HCT116 (cell line): ENCODE data around the gene TRMT2A. TPM values are rescaled to one million over a fixed set of nuclear protein-coding genes. Genes with fewer than 3 reads are reported as not detected.
A peak's percentile ranks its signal among the peaks of the same experiment; 100 is the strongest.

Source experiments
- ATAC-seq: fragments of 200-7000 bp; cut with Tn5 transposase; 2 replicates; pipeline ENCODE4 v1.9.1; 2020; ENCODE audit warnings: mild to moderate bottlenecking, moderate library complexity
- BruUV-seq: library from RNA; stranded (reverse); fragments of 400-500 nt; replicated peaks from 2 replicates; lab custom pipeline; 2021; lab: Mats Ljungman, UMichigan
- CTCF ChIA-PET: fragments of 300-600 bp; sonication (Branson Sonifier 250); formaldehyde crosslinking; loops from one replicate; lab custom pipeline; 2021; ENCODE audit warnings: antibody characterized with exemption; lab: Charles Lee
- POLR2A ChIA-PET: fragments of 300-600, 350-600 bp; sonication (Branson Sonifier 250); formaldehyde crosslinking; loops from one replicate; lab custom pipeline; 2021; ENCODE audit warnings: antibody characterized with exemption; lab: Charles Lee
- RAD21 ChIA-PET, 2 experiments: fragments of 300-600 bp; sonication (Branson Sonifier 250); formaldehyde crosslinking; loops; one replicate each; lab custom pipeline; 2023; ENCODE audit warnings: low total read pairs in 2 of 2; ENCODE audit not compliant: uncharacterized antibody in 2 of 2, unreplicated experiment in 2 of 2, low non-redundant PET in 1 of 2; lab: Charles Lee
- DNase-seq: peaks from one replicate; pipeline ENCODE4 v3.0.0-alpha.2; 2010; ENCODE audit warnings: low read depth, low spot score
- H2AFZ ChIP-seq: fragments of 200-600 bp; shearing (Covaris generic), sonication (generic); 2 replicates; pipeline ENCODE4 v1.6.1; 2017; ENCODE audit warnings: low read depth, mixed run types, mixed read lengths, antibody characterized with exemption, low read length; ENCODE audit not compliant: poor library complexity, severe bottlenecking
- H3K27ac ChIP-seq: 2 replicates; pipeline ENCODE4 v1.5.1; 2012; ENCODE audit warnings: low read depth, low read length
- H3K27me3 ChIP-seq: fragments of 200-600 bp; sonication (generic); 2 replicates; pipeline ENCODE4 v1.6.1; 2016; ENCODE audit warnings: mixed run types, low read length, mixed read lengths; ENCODE audit not compliant: insufficient read depth
- H3K36me3 ChIP-seq, 2 experiments: fragments of 200-500 bp in 1 of 2; fragments of 200-600 bp in 1 of 2; sonication (Bioruptor generic) in 1 of 2; sonication (generic) in 1 of 2; 2 replicates each; pipeline versions ENCODE4 v1.5.1 to v1.6.1; 2014 to 2016; ENCODE audit warnings: low read length in 2 of 2, inconsistent platforms in 1 of 2, mixed read lengths in 1 of 2, mixed run types in 1 of 2; ENCODE audit not compliant: insufficient read depth in 2 of 2, control insufficient read depth in 1 of 2
- H3K4me1 ChIP-seq, 2 experiments: fragments of 200-600 bp in 1 of 2; sonication (generic) in 1 of 2; 2 replicates each; pipeline versions ENCODE4 v1.5.1 to v1.6.1; 2012 to 2017; ENCODE audit warnings: low read length in 2 of 2, inconsistent platforms in 1 of 2, mild to moderate bottlenecking in 1 of 2, mixed read lengths in 1 of 2, mixed run types in 1 of 2, moderate library complexity in 1 of 2; ENCODE audit not compliant: insufficient read depth in 2 of 2, control insufficient read depth in 1 of 2
- H3K4me2 ChIP-seq: fragments of 200-600 bp; sonication (generic); 2 replicates; pipeline ENCODE4 v1.6.1; 2017; ENCODE audit warnings: mixed run types, low read length, mixed read lengths
- H3K4me3 ChIP-seq, 2 experiments: fragments of 200-600 bp in 1 of 2; sonication (generic) in 1 of 2; replicated peaks in 1 of 2; 2 replicates each; pipeline ENCODE4 v1.5.1; 2011 to 2016; ENCODE audit warnings: low read length in 2 of 2, control low read depth in 1 of 2, low read depth in 1 of 2, mild to moderate bottlenecking in 1 of 2, mixed read lengths in 1 of 2, mixed run types in 1 of 2
- H3K79me2 ChIP-seq: fragments of 200-600 bp; sonication (generic); 2 replicates; pipeline ENCODE4 v1.6.1; 2017; ENCODE audit warnings: mild to moderate bottlenecking, mixed run types, low read length, moderate library complexity, mixed read lengths; ENCODE audit not compliant: insufficient read depth
- H3K9ac ChIP-seq: fragments of 200-600 bp; sonication (generic); 2 replicates; pipeline ENCODE4 v1.6.1; 2016; ENCODE audit warnings: low read length, mixed read lengths
- H3K9me2 ChIP-seq: fragments of 200-600 bp; sonication (generic), shearing (Covaris generic); 2 replicates; pipeline ENCODE4 v1.6.1; 2017; ENCODE audit warnings: mixed run types, mild to moderate bottlenecking, moderate library complexity; ENCODE audit not compliant: insufficient read depth
- H3K9me3 ChIP-seq, 2 experiments: fragments of 200-500 bp in 1 of 2; fragments of 200-600 bp in 1 of 2; sonication (Bioruptor generic) in 1 of 2; sonication (generic) in 1 of 2; 2 replicates each; pipeline ENCODE4 v1.6.1; 2014 to 2017; ENCODE audit warnings: low read length in 2 of 2, mixed read lengths in 2 of 2, inconsistent platforms in 1 of 2, low read depth in 1 of 2, mild to moderate bottlenecking in 1 of 2, mixed run types in 1 of 2, moderate library complexity in 1 of 2; ENCODE audit not compliant: control insufficient read depth in 1 of 2, insufficient read depth in 1 of 2
- H4K20me1 ChIP-seq: fragments of 200-600 bp; sonication (generic), shearing (Covaris generic); 2 replicates; pipeline ENCODE4 v1.6.1; 2017; ENCODE audit warnings: mixed run types, mild to moderate bottlenecking, moderate library complexity; ENCODE audit not compliant: insufficient read depth
- ATF3 ChIP-seq: IDR thresholded peaks from 2 replicates; pipeline ENCODE4 v1.6.1; 2012
- CTCF ChIP-seq, 3 experiments: fragments of 200-600 bp in 1 of 3; sonication (generic) in 1 of 3; IDR thresholded peaks in 2 of 3; conservative IDR thresholded peaks in 1 of 3; 2 replicates each; pipeline ENCODE4 v1.5.1; 2012 to 2017; ENCODE audit warnings: low read depth in 2 of 3, low read length in 2 of 3, antibody characterized with exemption in 1 of 3, borderline replicate concordance in 1 of 3, control low read depth in 1 of 3, mild to moderate bottlenecking in 1 of 3, mixed read lengths in 1 of 3, mixed run types in 1 of 3, moderate library complexity in 1 of 3; ENCODE audit not compliant: insufficient read depth in 1 of 3
- EGR1 ChIP-seq: IDR thresholded peaks from 2 replicates; pipeline ENCODE4 v1.6.1; 2012; ENCODE audit warnings: low read depth
- FOSL1 ChIP-seq: IDR thresholded peaks from 2 replicates; pipeline ENCODE4 v1.6.1; 2012; ENCODE audit warnings: low read depth
- JUND ChIP-seq: IDR thresholded peaks from 2 replicates; pipeline ENCODE4 v1.6.1; 2012
- RAD21 ChIP-seq: IDR thresholded peaks from 2 replicates; pipeline ENCODE4 v1.6.1; 2012; ENCODE audit warnings: low read depth, mild to moderate bottlenecking
- SP1 ChIP-seq: IDR thresholded peaks from 2 replicates; pipeline ENCODE4 v1.6.1; 2012; ENCODE audit warnings: low read depth
- TCF7L2 ChIP-seq: IDR thresholded peaks from 2 replicates; pipeline ENCODE4 v1.7.0; 2011; ENCODE audit warnings: borderline replicate concordance, inconsistent platforms; ENCODE audit not compliant: insufficient read depth, insufficient read length; ENCODE audit errors: extremely low read depth
- YY1 ChIP-seq: IDR thresholded peaks from 2 replicates; pipeline ENCODE4 v1.6.1; 2011; ENCODE audit warnings: low read length, low read depth, moderate library complexity, mild to moderate bottlenecking; ENCODE audit not compliant: insufficient replicate concordance; ENCODE audit errors: extremely low read depth
- intact Hi-C: fragments of 100-400 bp; cut with micrococcal nuclease; formaldehyde crosslinking; loops from 2 replicates; pipeline ENCODE4 v1.10.0; 2022
- total RNA-seq: library from RNA; stranded (reverse); gene quantifications from one replicate; pipeline ENCODE4 v1.2.1, GENCODE V29; 2021; ENCODE audit not compliant: unreplicated experiment
- TF ChIP-seq, protein P1 (sequence below): IDR thresholded peaks from 2 replicates; pipeline ENCODE4 v1.6.1; 2012

Gene TRMT2A
- total RNA-seq, 1 experiment from 2014 or later: 67.3 TPM

- H3K9ac ChIP-seq: peak overlapping the region; percentile 40; the same call in 1 of the 2 replicates
- intact Hi-C loops: no loop called here
- ChIA-PET CTCF (interaction anchor here (0.8 kb wide), 1 partner anchor 13 kb away, joined by 3 read pairs; no protein-coding TSS in a partner anchor), POLR2A (interaction anchor here (0.6 to 0.8 kb wide), 2 partner anchors 18 to 78 kb away, joined by 3 to 4 read pairs; no protein-coding TSS in a partner anchor), RAD21 (no interaction called here)
- no peaks in the 10 kb centered on the region for H3K9me3 ChIP-seq
- no peaks in the 10 kb centered on the region for H3K36me3 ChIP-seq
- no peaks in the 10 kb centered on the region for H3K9me2 ChIP-seq
- no peaks in the 10 kb centered on the region for H3K27me3 ChIP-seq
- TF ChIP-seq SP1: no peak
- TF ChIP-seq, protein P1, sequence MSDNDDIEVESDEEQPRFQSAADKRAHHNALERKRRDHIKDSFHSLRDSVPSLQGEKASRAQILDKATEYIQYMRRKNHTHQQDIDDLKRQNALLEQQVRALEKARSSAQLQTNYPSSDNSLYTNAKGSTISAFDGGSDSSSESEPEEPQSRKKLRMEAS: no peak
- no peak for TF ChIP-seq YY1
- no peak for TF ChIP-seq TCF7L2
- TF ChIP-seq EGR1: peak; percentile 47; the same call in 1 of the 2 replicates
- 0 out of 2 replicates have a peak, but pooled peaks have one; percentile 17 for TF ChIP-seq JUND
- TF ChIP-seq FOSL1: peak; percentile 37; the same call in 1 of the 2 replicates
- TF ChIP-seq RAD21: no peak
- peak; percentile 29 for DNase-seq
- no peak overlapping the region for H2AFZ ChIP-seq
- peak overlapping the region; percentile 54 for H3K27ac ChIP-seq
- peak; percentile 60; the same call in 1 of the 2 replicates for ATAC-seq
- peaks cover 4 to 26% of the 10 kb centered on the region in 2 experiments for H3K4me1 ChIP-seq
- H3K4me3 ChIP-seq: no peak overlapping the region
- H3K79me2 ChIP-seq: no peaks in the 10 kb centered on the region
- H4K20me1 ChIP-seq: no peaks in the 10 kb centered on the region
- H3K4me2 ChIP-seq: peak overlapping the region; percentile 66
- BruUV-seq: no TSS peak
These were observed 54.3 kb downstream of the TRMT2A start for GRCh38 chr22:20062766-20063083.

GRCh38 chr22:20062043-20062765 lies 54.8 kb downstream of the TRMT2A start:
- TF ChIP-seq ATF3 (no peak), SP1 (no peak), JUND (no peak), CTCF (IDR thresholded peaks at IDR 0.05 in 2 of 3, conservative IDR thresholded peaks at IDR 0.05 in 1 of 3; ENCODE audit: borderline replicate concordance in 1 of 3, insufficient read depth in 1 of 3, low read depth in 2 of 3, low read length in 2 of 3) (no peak), TCF7L2 (no peak)
- RAD21 ChIA-PET: interaction anchor here in 1 of 2 experiments (0.6 kb wide), 1 partner anchor 16 kb away, joined by 3 read pairs; no protein-coding TSS in a partner anchor
- BruUV-seq: no TSS peak
- H3K36me3 ChIP-seq: no peaks in the 10 kb centered on the region
- no peaks in the 10 kb centered on the region for H3K79me2 ChIP-seq
- ATAC-seq (no peak), DNase-seq (no peak)
- H3K4me3 ChIP-seq: no peak overlapping the region
- H3K27ac ChIP-seq: peak overlapping the region; percentile 54
- no peaks in the 10 kb centered on the region for H3K27me3 ChIP-seq
- H3K4me2 ChIP-seq: peak overlapping the region; percentile 66
- H4K20me1 ChIP-seq: no peaks in the 10 kb centered on the region
- no peaks in the 10 kb centered on the region for H3K9me3 ChIP-seq
- H3K9me2 ChIP-seq: no peaks in the 10 kb centered on the region
- H3K4me1 ChIP-seq: peaks cover 4 to 26% of the 10 kb centered on the region in 2 experiments
- POLR2A ChIA-PET: interaction anchor here (0.6 to 0.8 kb wide), 2 partner anchors 17 to 78 kb away, joined by 3 to 4 read pairs; no protein-coding TSS in a partner anchor
- H2AFZ ChIP-seq: no peak overlapping the region
- peak overlapping the region; percentile 40; the same call in 1 of the 2 replicates for H3K9ac ChIP-seq
- CTCF ChIA-PET: interaction anchor here (0.8 kb wide), 1 partner anchor 13 kb away, joined by 3 read pairs; no protein-coding TSS in a partner anchor
- intact Hi-C loops: no loop called here
